H9 (cell line): Measurements from ENCODE around the gene BFSP2. TPM values are rescaled to one million over a fixed set of nuclear protein-coding genes. Genes with fewer than 3 reads are reported as not detected.

Experiments used
- DNase-seq: peaks from one replicate; pipeline ENCODE4 v3.0.0-alpha.2; 2017
- H2AFZ ChIP-seq: one replicate; pipeline ENCODE4 v1.6.1; 2013; ENCODE audit warnings: mild to moderate bottlenecking, low read length, control low read depth, moderate library complexity
- H2AK5ac ChIP-seq: 2 replicates; pipeline ENCODE4 v1.6.1; 2013; ENCODE audit warnings: low read length, control low read depth, mixed read lengths; ENCODE audit not compliant: insufficient read length
- H2BK120ac ChIP-seq: one replicate; pipeline ENCODE4 v1.6.1; 2013; ENCODE audit warnings: low read depth, mild to moderate bottlenecking, low read length, control low read depth, inconsistent platforms; ENCODE audit not compliant: poor library complexity, severe bottlenecking
- H2BK12ac ChIP-seq: 2 replicates; pipeline ENCODE4 v1.6.1; 2013; ENCODE audit warnings: low read length, control low read depth, mixed read lengths, low read depth; ENCODE audit not compliant: insufficient read length
- H2BK15ac ChIP-seq: 2 replicates; pipeline ENCODE4 v1.6.1; 2013; ENCODE audit warnings: low read depth, low read length, control low read depth
- H2BK20ac ChIP-seq: one replicate; pipeline ENCODE4 v1.6.1; 2013; ENCODE audit warnings: low read depth, mild to moderate bottlenecking, low read length, control low read depth, inconsistent platforms; ENCODE audit not compliant: poor library complexity, severe bottlenecking
- H2BK5ac ChIP-seq: 2 replicates; pipeline ENCODE4 v1.6.1; 2013; ENCODE audit warnings: low read length, control low read depth, mixed read lengths; ENCODE audit not compliant: insufficient read length
- H3K14ac ChIP-seq: 2 replicates; pipeline ENCODE4 v1.6.1; 2013; ENCODE audit warnings: low read length, control low read depth; ENCODE audit not compliant: insufficient read depth
- H3K18ac ChIP-seq: 2 replicates; pipeline ENCODE4 v1.6.1; 2013; ENCODE audit warnings: low read depth, mild to moderate bottlenecking, mixed read lengths, low read length, control low read depth; ENCODE audit not compliant: insufficient read length
- H3K23ac ChIP-seq: 2 replicates; pipeline ENCODE4 v1.6.1; 2013; ENCODE audit warnings: low read length, control low read depth, mixed read lengths, low read depth; ENCODE audit not compliant: insufficient read length
- H3K23me2 ChIP-seq: 2 replicates; pipeline ENCODE4 v1.6.1; 2013; ENCODE audit warnings: low read depth, mild to moderate bottlenecking, mixed read lengths, low read length, control low read depth; ENCODE audit not compliant: insufficient read length, poor library complexity, severe bottlenecking
- H3K27ac ChIP-seq: 2 replicates; pipeline ENCODE4 v1.5.1; 2013; ENCODE audit warnings: low read length, control low read depth, mixed read lengths, low read depth; ENCODE audit not compliant: insufficient read length
- H3K27me3 ChIP-seq: 2 replicates; pipeline ENCODE4 v1.6.1; 2013; ENCODE audit warnings: low read length, control low read depth, inconsistent platforms; ENCODE audit not compliant: insufficient read depth
- H3K4ac ChIP-seq: 2 replicates; pipeline ENCODE4 v1.6.1; 2013; ENCODE audit warnings: low read depth, mild to moderate bottlenecking, control low read depth, inconsistent platforms, low read length, moderate library complexity
- H3K4me1 ChIP-seq: 2 replicates; pipeline ENCODE4 v1.6.1; 2013; ENCODE audit warnings: low read length, control low read depth, inconsistent platforms; ENCODE audit not compliant: insufficient read depth
- H3K4me2 ChIP-seq: 2 replicates; pipeline ENCODE4 v1.6.1; 2013; ENCODE audit warnings: low read length, control low read depth, mixed read lengths; ENCODE audit not compliant: insufficient read length, insufficient read depth
- H3K56ac ChIP-seq: 2 replicates; pipeline ENCODE4 v1.6.1; 2013; ENCODE audit warnings: low read depth, mild to moderate bottlenecking, mixed read lengths, low read length, control low read depth; ENCODE audit not compliant: insufficient read length
- H3K79me1 ChIP-seq: 2 replicates; pipeline ENCODE4 v1.6.1; 2013; ENCODE audit warnings: low read depth, mild to moderate bottlenecking, moderate library complexity, low read length, control low read depth, inconsistent platforms; ENCODE audit not compliant: insufficient read depth, poor library complexity, severe bottlenecking
- H3K79me2 ChIP-seq: 2 replicates; pipeline ENCODE4 v1.6.1; 2013; ENCODE audit warnings: low read length, control low read depth, inconsistent platforms; ENCODE audit not compliant: insufficient read depth
- H3K9ac ChIP-seq: 2 replicates; pipeline ENCODE4 v1.6.1; 2013; ENCODE audit warnings: low read length, control low read depth, mixed read lengths; ENCODE audit not compliant: insufficient read length; ENCODE audit errors: extremely low read depth
- H3K9me3 ChIP-seq: one replicate; pipeline ENCODE4 v1.6.1; 2013; ENCODE audit warnings: low read depth, low read length, inconsistent platforms; ENCODE audit not compliant: control insufficient read depth
- H3T11ph ChIP-seq: one replicate; pipeline ENCODE4 v1.6.1; 2013; ENCODE audit warnings: mild to moderate bottlenecking, low read length, control low read depth, inconsistent platforms
- H4K20me1 ChIP-seq: one replicate; pipeline ENCODE4 v1.6.1; 2013; ENCODE audit not compliant: control insufficient read depth, insufficient read length, insufficient read depth
- H4K5ac ChIP-seq: 2 replicates; pipeline ENCODE4 v1.6.1; 2013; ENCODE audit warnings: low read depth, mild to moderate bottlenecking, mixed read lengths, low read length, control low read depth; ENCODE audit not compliant: insufficient read length
- H4K8ac ChIP-seq: replicated peaks from 2 replicates; pipeline ENCODE4 v1.6.1; 2013; ENCODE audit warnings: low read length, control low read depth, mixed read lengths, low read depth; ENCODE audit not compliant: insufficient read length
- H4K91ac ChIP-seq: 2 replicates; pipeline ENCODE4 v1.6.1; 2013; ENCODE audit warnings: low read depth, mild to moderate bottlenecking, moderate library complexity, mixed read lengths, low read length, control low read depth; ENCODE audit not compliant: insufficient read length
- H3K27ac Mint-ChIP-seq, 3 experiments: 2 replicates in 2 of 3; 3 replicates in 1 of 3; pipeline ENCODE4 v1.8.0; 2020 to 2021; ENCODE audit warnings: mixed read lengths in 3 of 3, mild to moderate bottlenecking in 1 of 3, moderate library complexity in 1 of 3
- H3K27me3 Mint-ChIP-seq: 2 replicates; pipeline ENCODE4 v1.8.0; 2021; ENCODE audit warnings: low read depth, mild to moderate bottlenecking, moderate library complexity, mixed read lengths
- H3K36me3 Mint-ChIP-seq, 3 experiments: 2 replicates in 2 of 3; 3 replicates in 1 of 3; pipeline ENCODE4 v1.8.0; 2020 to 2021; ENCODE audit warnings: low read depth in 3 of 3, mixed read lengths in 3 of 3; ENCODE audit not compliant: insufficient read depth in 1 of 3
- H3K4me1 Mint-ChIP-seq, 2 experiments: 2 replicates each; pipeline ENCODE4 v1.8.0; 2020; ENCODE audit warnings: mixed read lengths in 2 of 2
- H3K4me3 Mint-ChIP-seq, 2 experiments: 2 replicates in 1 of 2; 3 replicates in 1 of 2; pipeline ENCODE4 v1.8.0; 2020 to 2021; ENCODE audit warnings: mild to moderate bottlenecking in 2 of 2, mixed read lengths in 2 of 2, moderate library complexity in 1 of 2
- H3K9me3 Mint-ChIP-seq, 2 experiments: 2 replicates in 1 of 2; 3 replicates in 1 of 2; pipeline ENCODE4 v1.8.0; 2020; ENCODE audit warnings: mild to moderate bottlenecking in 2 of 2, mixed read lengths in 2 of 2, moderate library complexity in 1 of 2
- CTCF ChIP-seq: fragments of 200-600 bp; sonication (generic); conservative IDR thresholded peaks from 3 replicates; pipeline ENCODE4 v1.8.0; 2021; ENCODE audit warnings: antibody characterized with exemption, mild to moderate bottlenecking
- WGBS: extraction: QIAGEN DNeasy Blood & Tissue Kit; methylation state at CpG from one replicate; pipeline ENCODE4 v1.1.7; 2013; ENCODE audit warnings: missing lambda C conversion rate, low lambda C conversion rate, mixed read lengths; ENCODE audit not compliant: insufficient read length; ENCODE audit errors: extremely low coverage; 5-methylcytosine and 5-hydroxymethylcytosine counted together
- total RNA-seq: library from RNA; stranded (reverse); gene quantifications from 2 replicates; pipeline ENCODE4 v1.2.1, GENCODE V29; 2021

BFSP2 gene
- total RNA-seq, 1 experiment from 2014 or later: not detected

GRCh38 chr3:133408366-133408765, 8.5 kb downstream of the BFSP2 start:
- Histone ChIP-seq H3K27me3 (no peaks in the 10 kb centered on the region), H3K9me3 (no peaks in the 10 kb centered on the region), H4K20me1 (no peaks in the 10 kb centered on the region), H4K91ac (no peak overlapping the region), H3K4me1 (no peaks in the 10 kb centered on the region; the same call in 1 of the 2 replicates), H3K14ac (no peak overlapping the region), H2BK120ac (no peak overlapping the region), H3K4ac (no peak overlapping the region), H3K23ac (no peak overlapping the region), H2BK20ac (no peak overlapping the region), H2BK5ac (no peak overlapping the region), H2BK12ac (no peak overlapping the region), H3K56ac (no peak overlapping the region), H3K23me2 (no peaks in the 10 kb centered on the region), H3K18ac (no peak overlapping the region), H3T11ph (no peak overlapping the region), H2BK15ac (no peak overlapping the region), H3K4me2 (no peak overlapping the region), H3K79me2 (no peaks in the 10 kb centered on the region), H4K8ac (no peak overlapping the region), H2AFZ (no peak overlapping the region), H3K9ac (no peak overlapping the region), H4K5ac (no peak overlapping the region), H3K79me1 (no peaks in the 10 kb centered on the region), H3K27ac (no peak overlapping the region), H2AK5ac (no peak overlapping the region)
- peaks cover 6% of the 10 kb centered on the region for H3K27me3 Mint-ChIP-seq
- H3K4me3 Mint-ChIP-seq: no peak overlapping the region
- no CpG with 5 or more reads among the region's 2 CpGs for WGBS
- H3K4me1 Mint-ChIP-seq: peaks cover 11 to 16% of the 10 kb centered on the region in 2 experiments
- TF ChIP-seq CTCF: no peak
- no peak for DNase-seq
- H3K36me3 Mint-ChIP-seq: no peaks in the 10 kb centered on the region
- no peak overlapping the region for H3K27ac Mint-ChIP-seq
- H3K9me3 Mint-ChIP-seq: no peaks in the 10 kb centered on the region
